ENCODE results near the gene CHST5.
"Not testable (repeated sequence)": the region's sequence is repeated elsewhere in the genome, so short reads cannot be mapped to it uniquely, and the experiment has no call there.

CHST5 gene

GRCh38 chr16:75503801-75504200, 32.1 kb downstream of the CHST5 start:
- FAIRE-seq, result no peak

GRCh38 chr16:75502916-75503605, 32.8 kb downstream of the CHST5 start:
- FAIRE-seq, result no peak

DNA sequence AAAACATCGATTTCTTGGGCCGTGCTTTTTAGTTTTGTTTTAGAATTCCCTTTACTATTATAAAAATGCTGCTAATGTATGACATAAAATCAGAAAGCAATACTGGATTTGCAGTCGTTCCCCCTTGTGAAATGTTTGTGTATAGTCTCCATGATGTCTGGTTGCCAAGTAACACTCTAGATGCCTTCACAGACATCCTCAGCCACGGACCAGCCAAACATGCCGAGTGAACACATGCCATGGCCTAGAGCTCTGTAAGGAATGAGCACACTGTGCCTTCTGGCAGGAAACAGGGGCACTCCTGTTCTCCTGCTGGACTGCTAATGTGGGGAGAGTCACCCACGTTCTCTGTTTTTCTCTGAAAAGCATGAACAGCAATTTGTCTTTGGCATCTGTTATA, 34.1 kb downstream of the CHST5 start:
- FAIRE-seq, result not testable (repeated sequence)

DNA sequence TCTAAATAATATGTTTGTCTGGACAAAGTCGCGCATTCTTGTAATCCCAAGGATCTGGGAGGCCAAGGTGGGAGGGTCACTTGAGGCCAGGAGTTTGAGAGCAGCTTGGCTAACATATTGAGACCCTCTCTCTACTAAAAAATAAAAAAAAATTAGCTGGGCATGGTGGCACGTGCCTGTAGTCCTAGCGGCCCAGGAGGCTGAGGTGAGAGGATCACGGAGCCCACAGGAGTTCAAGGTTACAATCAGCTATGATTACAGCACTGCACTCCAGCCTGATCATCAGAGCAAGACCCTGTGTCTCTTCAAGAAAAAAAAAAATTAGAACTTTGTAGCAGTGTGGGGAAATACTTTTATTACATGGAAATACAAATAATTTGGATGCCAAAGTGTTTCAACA, 34.5 kb downstream of the CHST5 start:
- no peak for FAIRE-seq

DNA sequence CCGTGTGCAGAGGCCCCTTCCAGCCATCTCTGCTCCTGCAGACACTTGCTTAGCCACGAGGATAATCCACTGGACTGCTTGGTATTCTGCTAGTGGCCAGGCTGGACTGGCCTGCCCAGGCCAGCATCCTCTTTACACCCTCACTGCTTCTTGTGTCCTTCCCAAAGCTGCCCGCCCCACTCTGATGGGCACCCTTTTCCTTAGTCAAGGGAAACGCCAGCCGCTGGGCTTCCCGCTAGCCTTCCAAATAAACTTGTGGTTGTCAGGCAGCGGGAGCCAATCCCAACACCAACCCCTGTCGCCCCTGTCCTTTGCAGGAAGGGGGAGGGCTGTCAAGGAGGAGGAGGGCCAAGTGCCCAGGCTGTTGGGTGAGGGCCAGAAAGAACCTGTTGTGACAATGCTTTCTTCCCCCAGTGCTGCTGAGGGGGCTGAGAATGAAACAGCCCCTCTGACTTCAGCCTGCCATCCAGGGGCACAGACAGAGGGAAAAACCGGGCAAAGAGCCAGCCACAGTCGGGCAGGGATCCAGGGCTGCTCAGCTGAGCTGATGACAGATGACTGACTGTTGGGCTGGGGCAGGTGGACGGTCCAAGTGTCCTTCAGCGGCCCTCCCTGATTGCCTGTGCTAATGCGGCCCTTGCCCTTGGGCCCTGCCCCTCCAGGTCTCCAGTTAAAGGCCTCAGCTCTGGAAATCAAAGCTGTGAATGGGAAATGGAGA, 37.1 kb downstream of the CHST5 start:
- FAIRE-seq, result not testable (repeated sequence)

DNA sequence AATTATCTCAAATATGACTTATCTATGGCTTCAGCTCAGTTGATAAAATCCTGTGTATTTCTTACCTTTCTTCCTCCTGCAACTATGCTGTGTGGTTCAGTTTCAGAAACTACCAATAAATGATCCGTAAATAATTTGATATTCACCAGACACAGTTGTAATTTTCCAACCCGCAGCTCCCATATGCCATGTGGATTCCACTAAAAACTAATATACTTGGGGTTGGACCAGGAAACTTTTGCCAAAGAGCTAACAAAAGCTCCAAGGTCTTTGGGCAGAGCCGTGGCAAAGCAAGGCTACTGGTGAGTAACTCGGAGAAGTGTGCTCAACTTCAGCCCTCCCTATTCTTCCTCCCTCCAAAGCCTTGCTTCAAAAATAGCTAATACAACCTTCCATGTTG, 38.4 kb downstream of the CHST5 start:
- no peak for FAIRE-seq

GRCh38 chr16:75495076-75495674, 40.7 kb downstream of the CHST5 start, which contains the start of gene CHST6:
TSS of gene CHST6 (minus strand) at chr16:75495441. CDS start at chr16:75479828, 15,613 bp downstream.
- no peak for FAIRE-seq

DNA sequence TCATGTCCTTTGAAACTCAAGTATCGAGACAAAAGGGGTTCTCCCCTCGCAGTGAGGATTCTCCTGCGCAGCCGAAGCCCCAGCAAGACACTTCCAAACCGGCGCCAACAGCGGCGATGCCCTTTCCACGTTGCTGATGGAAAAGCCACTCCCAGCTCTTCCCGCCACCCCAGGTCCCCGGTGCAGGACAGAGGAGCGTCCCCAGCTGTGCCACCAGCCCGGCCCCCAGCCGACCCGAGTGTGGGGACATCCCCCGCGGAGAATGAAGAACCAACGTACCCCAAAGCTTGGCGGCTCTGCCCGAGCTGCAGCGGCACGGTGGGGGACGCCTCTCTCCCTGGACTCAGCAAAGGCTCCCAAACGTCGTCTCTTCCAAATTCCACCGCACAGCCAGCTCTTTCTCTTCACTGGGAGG, 41.2 kb downstream of the CHST5 start:
- no peak for FAIRE-seq

GRCh38 chr16:75494184-75494583, 41.7 kb downstream of the CHST5 start:
- FAIRE-seq, result no peak

DNA sequence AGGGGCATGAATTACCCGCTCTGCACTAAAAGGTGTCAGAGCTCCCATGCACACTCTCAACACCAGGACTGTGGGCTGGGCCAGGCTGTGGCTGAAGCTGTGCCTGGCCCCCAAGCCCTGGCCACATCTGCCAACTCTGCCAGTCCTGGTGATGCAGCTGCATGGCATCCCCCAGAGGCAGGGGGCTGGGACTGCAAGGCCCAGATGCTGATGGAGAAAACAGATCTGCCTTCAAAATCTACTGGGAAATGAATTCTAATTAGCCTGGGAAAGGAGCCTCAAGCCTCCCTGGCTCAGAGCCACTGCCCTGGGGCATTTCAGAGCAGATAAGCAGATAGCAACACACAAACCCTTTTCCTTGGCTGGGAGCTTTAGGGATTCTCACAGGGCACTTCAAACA, 44.0 kb downstream of the CHST5 start:
- FAIRE-seq, result no peak

- no peak for FAIRE-seq
Measured at GRCh38 chr16:75488322-75488721, 47.6 kb downstream of the CHST5 start.

DNA sequence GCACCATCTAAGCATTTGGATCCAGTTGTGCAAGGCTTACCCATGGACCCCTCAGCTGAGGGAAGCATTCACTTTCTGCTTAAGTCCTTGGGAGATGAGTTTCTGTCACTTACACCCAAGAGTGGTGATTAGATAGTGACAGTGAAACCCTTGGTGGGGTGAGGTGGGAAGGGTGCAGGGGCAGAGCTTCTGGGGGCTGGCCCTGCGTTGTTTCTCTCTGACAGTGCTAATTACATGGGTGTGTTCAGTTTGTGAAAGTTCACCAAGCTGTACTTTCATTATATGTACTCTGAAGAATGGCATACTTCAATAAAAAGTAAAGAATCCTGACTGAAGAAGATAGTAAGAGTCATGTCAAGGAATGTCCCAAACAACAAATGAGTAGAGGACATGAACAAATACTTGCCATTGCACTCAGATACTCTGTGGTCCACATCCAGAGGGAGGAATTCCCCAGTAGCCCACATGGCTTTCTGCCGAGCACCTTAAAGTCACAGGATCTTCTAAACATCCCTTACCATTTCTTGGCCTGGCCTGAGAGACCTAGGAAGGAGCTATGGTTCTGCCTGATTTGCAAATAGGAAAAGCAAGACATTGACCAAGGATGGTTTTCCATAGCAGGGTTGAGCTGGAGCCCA, 49.1 kb downstream of the CHST5 start:
- no peak for FAIRE-seq

DNA sequence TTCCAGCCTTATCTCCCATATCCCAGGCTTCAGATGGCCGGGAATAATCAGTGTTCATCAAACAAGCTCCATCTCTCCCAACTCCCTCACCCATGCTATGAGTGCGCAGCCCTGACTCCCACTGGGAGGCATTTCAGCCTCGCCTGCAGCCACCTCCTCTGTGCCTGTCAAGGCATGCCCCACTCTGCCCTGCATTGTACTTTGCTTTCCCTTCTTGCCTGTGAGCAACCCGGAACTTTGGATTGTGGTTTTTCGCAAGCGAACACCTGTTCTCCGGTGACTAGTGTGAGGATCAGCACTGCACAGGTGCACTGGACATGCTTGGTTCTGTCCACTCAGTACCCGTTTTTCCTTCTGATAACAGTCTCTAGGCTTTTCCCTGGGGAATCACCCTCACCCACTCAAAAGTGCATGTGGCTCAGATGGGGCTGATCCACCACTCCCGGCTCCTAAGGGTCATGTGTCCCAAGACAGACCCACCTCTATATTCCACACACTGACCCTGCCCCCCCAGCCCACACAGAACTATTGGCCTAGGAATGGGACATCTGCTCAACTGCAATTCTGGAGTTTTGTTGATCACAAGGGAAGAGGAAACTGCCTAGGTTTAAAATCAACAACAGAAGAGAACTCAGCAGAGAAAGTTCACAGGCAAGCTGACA, 49.8 kb downstream of the CHST5 start:
- no peak for FAIRE-seq

DNA sequence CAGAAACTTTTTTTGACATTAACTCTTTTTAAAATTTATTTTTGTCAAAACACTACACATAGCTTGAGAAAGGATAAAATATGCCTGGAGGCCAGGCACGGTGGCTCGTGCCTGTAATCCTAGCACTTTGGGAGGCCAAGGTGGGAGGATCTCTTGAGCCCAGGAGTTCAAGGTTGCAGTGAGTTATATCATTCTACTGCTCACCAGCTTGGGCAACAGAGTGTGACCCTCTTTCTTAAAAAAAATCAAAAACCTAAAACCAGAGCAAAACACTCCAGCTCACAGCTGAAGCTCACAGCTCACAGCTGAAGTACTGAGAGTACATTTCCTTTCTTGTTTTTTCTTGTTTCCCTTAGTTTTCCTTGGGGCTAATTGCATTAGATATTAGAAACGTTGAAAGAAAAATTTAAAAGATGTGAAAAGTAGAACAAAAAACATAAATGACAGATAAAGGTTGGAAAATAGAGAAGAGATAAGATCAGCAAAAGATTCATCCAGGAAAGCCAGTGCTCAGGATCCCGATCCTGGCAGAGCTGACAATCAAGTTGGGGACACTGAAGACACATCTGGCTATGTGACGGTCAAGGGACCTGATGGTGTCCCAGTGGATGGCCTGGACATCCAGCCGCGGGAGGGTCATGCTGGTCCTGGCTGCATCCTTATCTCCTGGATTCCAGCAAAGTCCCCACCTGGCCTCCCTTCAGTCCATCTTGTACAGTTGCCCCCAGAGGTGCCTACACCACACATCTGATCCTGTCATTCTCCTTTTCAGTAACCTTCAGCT, 50.5 kb downstream of the CHST5 start:
- no peak for FAIRE-seq

- FAIRE-seq, result no peak
Measured at GRCh38 chr16:75483222-75483621, 52.7 kb downstream of the CHST5 start.

GRCh38 chr16:75482434-75483205, 53.3 kb downstream of the CHST5 start:
- no peak for FAIRE-seq

GRCh38 chr16:75481475-75481874, 54.4 kb downstream of the CHST5 start:
- no peak for FAIRE-seq

DNA sequence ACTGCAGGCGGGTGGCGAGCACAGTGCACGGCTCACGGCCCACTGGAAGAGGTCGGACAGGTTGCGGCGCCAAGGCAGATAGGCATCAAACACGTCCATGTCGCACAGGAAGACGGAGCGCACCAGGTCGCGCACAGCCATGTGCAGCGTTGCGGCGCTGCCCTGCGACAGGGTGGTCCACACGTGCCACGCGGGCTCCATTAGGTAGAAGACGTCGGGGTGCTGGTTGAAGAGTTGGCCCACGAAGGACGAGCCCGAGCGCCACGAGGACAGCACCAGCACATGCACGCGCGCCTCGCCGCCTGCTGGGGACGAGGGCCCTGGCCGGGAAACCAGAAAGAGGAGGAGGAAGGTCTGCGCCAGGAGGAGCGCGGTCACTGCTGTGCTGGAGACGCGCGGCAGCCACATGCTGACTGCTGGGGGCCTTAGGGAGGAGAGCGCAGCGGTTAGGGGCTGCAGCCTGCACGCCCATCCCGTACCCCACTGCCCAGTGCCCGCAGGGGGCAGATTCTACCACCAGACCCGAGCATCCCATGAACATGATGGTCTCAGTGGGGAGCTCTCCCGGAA, 56.4 kb downstream of the CHST5 start:
- no peak for FAIRE-seq

Measured in colon (tissue), 2 donors.